Hepatocyte (in vitro differentiated cells): ENCODE data around the gene EXTL1.

Experiments used
- CTCF ChIP-seq: fragments of 200-600 bp; sonication (generic); IDR thresholded peaks from 2 replicates; pipeline ENCODE4 v1.5.1; 2016; ENCODE audit warnings: antibody characterized with exemption, mild to moderate bottlenecking; ENCODE audit not compliant: poor library complexity
- EZH2 ChIP-seq: fragments of 200-600 bp; sonication (generic); IDR thresholded peaks from 2 replicates; pipeline ENCODE4 v1.6.1; 2016; ENCODE audit warnings: antibody characterized with exemption, mild to moderate bottlenecking, borderline replicate concordance

- TF ChIP-seq CTCF (no peak), EZH2 (no peak)
Measured at GRCh38 chr1:26066160-26066559, 44.6 kb downstream of the EXTL1 start.
